ENCODE measurements around the gene PF4V1. TPM values are rescaled to one million over a fixed set of nuclear protein-coding genes. Genes with fewer than 3 reads are reported as not detected.

The PF4V1 gene
- total and polyA plus RNA-seq, 9 of the 15 experiments (the other 6 are each of a cell fraction or from before 2014, with no cell fraction given) = not detected

- intact Hi-C loops (cut with micrococcal nuclease) (no loop called here), in situ Hi-C loops (cut with MboI) (no loop called here)
- TF ChIP-seq EP400 (IDR thresholded peaks at IDR 0.05) (no peak), BRD9 (IDR thresholded peaks at IDR 0.05; ENCODE audit: low read depth, partially characterized antibody) (no peak), ZNF316 (IDR thresholded peaks at IDR 0.05) (peak; percentile 56), CREB1 (IDR thresholded peaks at IDR 0.05) (no peak), CREB1 (CRISPR knock-in tag; IDR thresholded peaks at IDR 0.05) (no peak), GTF2E2 (tag; IDR thresholded peaks at IDR 0.05) (no peak), ELF2 (CRISPR knock-in tag; IDR thresholded peaks at IDR 0.05) (no peak), C11orf30 (IDR thresholded peaks at IDR 0.05; ENCODE audit: low read depth) (peak; percentile 40; the same call in 1 of the 2 replicates), ZNF24 (IDR thresholded peaks at IDR 0.05) (no peak), USF2 (CRISPR knock-in tag; IDR thresholded peaks at IDR 0.05) (no peak), EGR1 (conservative IDR thresholded peaks at IDR 0.05) (no peak), ZNF431 (CRISPR knock-in tag; IDR thresholded peaks at IDR 0.05) (no peak)
- ChIA-PET CTCF (ENCODE audit: low intra/inter-chr PET ratio) (no interaction called here), POLR2A (no interaction called here)
- Histone ChIP-seq H2AFZ (ENCODE audit: low read depth, low read length) (no peak overlapping the region), H3K9me3 (replicated peaks; ENCODE audit: control insufficient read depth, insufficient read depth, low read depth, low read length) (no peaks in the 10 kb centered on the region), H3K4me2 (ENCODE audit: insufficient read depth, low read length) (no peak overlapping the region), H3K4me1 (replicated peaks in 1 of 2; ENCODE audit: control insufficient read depth in 2 of 2, insufficient read depth in 2 of 2, low read length in 2 of 2) (no peaks in the 10 kb centered on the region), H4K20me1 (replicated peaks; ENCODE audit: control insufficient read depth, insufficient read depth, low read length) (no peaks in the 10 kb centered on the region), H3K9ac (ENCODE audit: insufficient read depth in 1 of 2, low read depth in 2 of 2, low read length in 2 of 2) (no peak overlapping the region), H3K36me3 (ENCODE audit: control insufficient read depth, insufficient read depth, low read length) (no peaks in the 10 kb centered on the region), H3K27ac (ENCODE audit: extremely low read depth, low read depth, low read length) (no peak overlapping the region), H3K4me3 (no peak overlapping the region), H3K9me1 (ENCODE audit: control insufficient read depth, insufficient read depth, low read length) (no peaks in the 10 kb centered on the region), H3K27me3 (ENCODE audit: control insufficient read depth in 2 of 2, insufficient read depth in 2 of 2, low read length in 2 of 2) (no peaks in the 10 kb centered on the region), H3K79me2 (ENCODE audit: control insufficient read depth, insufficient read depth, low read length) (no peaks in the 10 kb centered on the region)
- DNase-seq (ENCODE audit: extremely low read depth in 1 of 4, low spot score in 3 of 4) (no peak), FAIRE-seq (no peak), ATAC-seq (no peak)
- no TSS peak for BruUV-seq (replicated peaks)
These were observed 30.1 kb upstream of the PF4V1 start for GRCh38 chr4:73822812-73823504.
